ENCODE results near the gene PSTPIP1. TPM values are rescaled to one million over a fixed set of nuclear protein-coding genes. Genes with fewer than 3 reads are reported as not detected.

PSTPIP1 gene
- total and polyA plus RNA-seq, 10 of the 15 experiments (the other 5 are each of a cell fraction or from before 2014, with no cell fraction given) = 0.50 to 29.3 (median 14.5) TPM

GRCh38 chr15:76976572-76977270 lies 18.2 kb upstream of the PSTPIP1 start (continued):
- no peak for TF ChIP-seq REST (IDR thresholded peaks at IDR 0.05; ENCODE audit: low read depth, low read length)
- no peak for TF ChIP-seq ESRRA (IDR thresholded peaks at IDR 0.05; ENCODE audit: low read length)
- no peak for TF ChIP-seq IKZF1 (conservative IDR thresholded peaks at IDR 0.05)
- TF ChIP-seq WRNIP1 (IDR thresholded peaks at IDR 0.05; ENCODE audit: borderline replicate concordance, low read depth, low read length) = no peak
- no peak for TF ChIP-seq SREBF2 (IDR thresholded peaks at IDR 0.05; ENCODE audit: low read length)

GRCh38 chr15:76978522-76979330 lies 16.2 kb upstream of the PSTPIP1 start:
- no peak overlapping the region for H3K4me3 ChIP-seq
- no peak overlapping the region for H3K9ac ChIP-seq (ENCODE audit: control insufficient read depth, insufficient read depth, low read length)
- H3K79me2 ChIP-seq (ENCODE audit: control insufficient read depth, insufficient read depth, low read length) = no peaks in the 10 kb centered on the region
- POLR2A ChIA-PET = interaction anchor here (0.6 to 1.6 kb wide), 9 partner anchors 9 to 595 kb away, joined by 3 to 9 read pairs (median 5); no protein-coding TSS in a partner anchor
- RAD21 ChIA-PET (ENCODE audit: unreplicated experiment) = interaction anchor here (0.6 to 15.6 kb wide), 6 partner anchors 9 to 204 kb away, joined by 3 to 259 read pairs (median 5); no protein-coding TSS in a partner anchor
- 73% methylated on average over 18 of the region's 18 CpGs for WGBS (ENCODE audit: insufficient coverage, insufficient replicate concordance, low lambda C conversion rate, missing lambda C conversion rate)
- no peak overlapping the region for H2AFZ ChIP-seq (ENCODE audit: control insufficient read depth, low read depth, low read length)
- H3K27ac ChIP-seq (ENCODE audit: control insufficient read depth, insufficient read depth) = no peak overlapping the region
- H4K20me1 ChIP-seq (ENCODE audit: control insufficient read depth, insufficient read depth) = no peaks in the 10 kb centered on the region
- no peaks in the 10 kb centered on the region for H3K36me3 ChIP-seq (ENCODE audit: control insufficient read depth in 2 of 2, insufficient read depth in 2 of 2, low read length in 1 of 2)
- no TSS peak for BruUV-seq (replicated peaks)
- CTCF ChIA-PET = interaction anchor here (0.9 to 16.6 kb wide), 10 partner anchors 9 to 208 kb away, joined by 3 to 483 read pairs (median 3); no protein-coding TSS in a partner anchor
- no peaks in the 10 kb centered on the region; the same call in 2 of the 3 replicates for H3K9me3 ChIP-seq (replicated peaks; ENCODE audit: control insufficient read depth, insufficient read depth, low read length)
- DNase-seq (ENCODE audit: low read depth, low spot score) (no peak), ATAC-seq (no peak), FAIRE-seq (no peak)
- intact Hi-C loops (cut with micrococcal nuclease; ENCODE audit: unreplicated experiment) = no loop called here
- H3K4me1 ChIP-seq (ENCODE audit: control insufficient read depth, insufficient read depth, low read length) = peaks cover 5% of the 10 kb centered on the region
- in situ Hi-C loops (cut with MboI) = no loop called here
- SMC1A ChIA-PET (ENCODE audit: uncharacterized antibody, unreplicated experiment) = interaction anchor here (0.6 to 14.1 kb wide), 8 partner anchors 10 to 204 kb away, joined by 3 to 375 read pairs (median 46); partner anchors contain the start of gene PSTPIP1
- no peak for TF ChIP-seq BCLAF1 (IDR thresholded peaks at IDR 0.05)
- H3K4me2 ChIP-seq (ENCODE audit: control insufficient read depth, insufficient read depth) = no peak overlapping the region
- no peaks in the 10 kb centered on the region; a peak in 1 of 4 replicates for H3K27me3 ChIP-seq (replicated peaks in 1 of 2; ENCODE audit: control insufficient read depth in 2 of 2, insufficient read depth in 2 of 2, low read length in 1 of 2)
